H9 (cell line): Measurements from ENCODE around the gene VRK1. TPM values are rescaled to one million over a fixed set of nuclear protein-coding genes. Genes with fewer than 3 reads are reported as not detected.

Source experiments
- DNase-seq: peaks from one replicate; pipeline ENCODE4 v3.0.0-alpha.2; 2017
- H2AFZ ChIP-seq: one replicate; pipeline ENCODE4 v1.6.1; 2013; ENCODE audit warnings: mild to moderate bottlenecking, low read length, control low read depth, moderate library complexity
- H2AK5ac ChIP-seq: 2 replicates; pipeline ENCODE4 v1.6.1; 2013; ENCODE audit warnings: low read length, control low read depth, mixed read lengths; ENCODE audit not compliant: insufficient read length
- H2BK120ac ChIP-seq: one replicate; pipeline ENCODE4 v1.6.1; 2013; ENCODE audit warnings: low read depth, mild to moderate bottlenecking, low read length, control low read depth, inconsistent platforms; ENCODE audit not compliant: poor library complexity, severe bottlenecking
- H2BK12ac ChIP-seq: 2 replicates; pipeline ENCODE4 v1.6.1; 2013; ENCODE audit warnings: low read length, control low read depth, mixed read lengths, low read depth; ENCODE audit not compliant: insufficient read length
- H2BK15ac ChIP-seq: 2 replicates; pipeline ENCODE4 v1.6.1; 2013; ENCODE audit warnings: low read depth, low read length, control low read depth
- H2BK20ac ChIP-seq: one replicate; pipeline ENCODE4 v1.6.1; 2013; ENCODE audit warnings: low read depth, mild to moderate bottlenecking, low read length, control low read depth, inconsistent platforms; ENCODE audit not compliant: poor library complexity, severe bottlenecking
- H2BK5ac ChIP-seq: 2 replicates; pipeline ENCODE4 v1.6.1; 2013; ENCODE audit warnings: low read length, control low read depth, mixed read lengths; ENCODE audit not compliant: insufficient read length
- H3K14ac ChIP-seq: 2 replicates; pipeline ENCODE4 v1.6.1; 2013; ENCODE audit warnings: low read length, control low read depth; ENCODE audit not compliant: insufficient read depth
- H3K18ac ChIP-seq: 2 replicates; pipeline ENCODE4 v1.6.1; 2013; ENCODE audit warnings: low read depth, mild to moderate bottlenecking, mixed read lengths, low read length, control low read depth; ENCODE audit not compliant: insufficient read length
- H3K23ac ChIP-seq: 2 replicates; pipeline ENCODE4 v1.6.1; 2013; ENCODE audit warnings: low read length, control low read depth, mixed read lengths, low read depth; ENCODE audit not compliant: insufficient read length
- H3K23me2 ChIP-seq: 2 replicates; pipeline ENCODE4 v1.6.1; 2013; ENCODE audit warnings: low read depth, mild to moderate bottlenecking, mixed read lengths, low read length, control low read depth; ENCODE audit not compliant: insufficient read length, poor library complexity, severe bottlenecking
- H3K27ac ChIP-seq: 2 replicates; pipeline ENCODE4 v1.5.1; 2013; ENCODE audit warnings: low read length, control low read depth, mixed read lengths, low read depth; ENCODE audit not compliant: insufficient read length
- H3K27me3 ChIP-seq: 2 replicates; pipeline ENCODE4 v1.6.1; 2013; ENCODE audit warnings: low read length, control low read depth, inconsistent platforms; ENCODE audit not compliant: insufficient read depth
- H3K4ac ChIP-seq: 2 replicates; pipeline ENCODE4 v1.6.1; 2013; ENCODE audit warnings: low read depth, mild to moderate bottlenecking, control low read depth, inconsistent platforms, low read length, moderate library complexity
- H3K4me1 ChIP-seq: 2 replicates; pipeline ENCODE4 v1.6.1; 2013; ENCODE audit warnings: low read length, control low read depth, inconsistent platforms; ENCODE audit not compliant: insufficient read depth
- H3K4me2 ChIP-seq: 2 replicates; pipeline ENCODE4 v1.6.1; 2013; ENCODE audit warnings: low read length, control low read depth, mixed read lengths; ENCODE audit not compliant: insufficient read length, insufficient read depth
- H3K56ac ChIP-seq: 2 replicates; pipeline ENCODE4 v1.6.1; 2013; ENCODE audit warnings: low read depth, mild to moderate bottlenecking, mixed read lengths, low read length, control low read depth; ENCODE audit not compliant: insufficient read length
- H3K79me1 ChIP-seq: 2 replicates; pipeline ENCODE4 v1.6.1; 2013; ENCODE audit warnings: low read depth, mild to moderate bottlenecking, moderate library complexity, low read length, control low read depth, inconsistent platforms; ENCODE audit not compliant: insufficient read depth, poor library complexity, severe bottlenecking
- H3K79me2 ChIP-seq: 2 replicates; pipeline ENCODE4 v1.6.1; 2013; ENCODE audit warnings: low read length, control low read depth, inconsistent platforms; ENCODE audit not compliant: insufficient read depth
- H3K9ac ChIP-seq: 2 replicates; pipeline ENCODE4 v1.6.1; 2013; ENCODE audit warnings: low read length, control low read depth, mixed read lengths; ENCODE audit not compliant: insufficient read length; ENCODE audit errors: extremely low read depth
- H3K9me3 ChIP-seq: one replicate; pipeline ENCODE4 v1.6.1; 2013; ENCODE audit warnings: low read depth, low read length, inconsistent platforms; ENCODE audit not compliant: control insufficient read depth
- H3T11ph ChIP-seq: one replicate; pipeline ENCODE4 v1.6.1; 2013; ENCODE audit warnings: mild to moderate bottlenecking, low read length, control low read depth, inconsistent platforms
- H4K20me1 ChIP-seq: one replicate; pipeline ENCODE4 v1.6.1; 2013; ENCODE audit not compliant: control insufficient read depth, insufficient read length, insufficient read depth
- H4K5ac ChIP-seq: 2 replicates; pipeline ENCODE4 v1.6.1; 2013; ENCODE audit warnings: low read depth, mild to moderate bottlenecking, mixed read lengths, low read length, control low read depth; ENCODE audit not compliant: insufficient read length
- H4K8ac ChIP-seq: replicated peaks from 2 replicates; pipeline ENCODE4 v1.6.1; 2013; ENCODE audit warnings: low read length, control low read depth, mixed read lengths, low read depth; ENCODE audit not compliant: insufficient read length
- H4K91ac ChIP-seq: 2 replicates; pipeline ENCODE4 v1.6.1; 2013; ENCODE audit warnings: low read depth, mild to moderate bottlenecking, moderate library complexity, mixed read lengths, low read length, control low read depth; ENCODE audit not compliant: insufficient read length
- H3K27ac Mint-ChIP-seq, 3 experiments: 2 replicates in 2 of 3; 3 replicates in 1 of 3; pipeline ENCODE4 v1.8.0; 2020 to 2021; ENCODE audit warnings: mixed read lengths in 3 of 3, mild to moderate bottlenecking in 1 of 3, moderate library complexity in 1 of 3
- H3K27me3 Mint-ChIP-seq: 2 replicates; pipeline ENCODE4 v1.8.0; 2021; ENCODE audit warnings: low read depth, mild to moderate bottlenecking, moderate library complexity, mixed read lengths
- H3K36me3 Mint-ChIP-seq, 3 experiments: 2 replicates in 2 of 3; 3 replicates in 1 of 3; pipeline ENCODE4 v1.8.0; 2020 to 2021; ENCODE audit warnings: low read depth in 3 of 3, mixed read lengths in 3 of 3; ENCODE audit not compliant: insufficient read depth in 1 of 3
- H3K4me1 Mint-ChIP-seq, 2 experiments: 2 replicates each; pipeline ENCODE4 v1.8.0; 2020; ENCODE audit warnings: mixed read lengths in 2 of 2
- H3K4me3 Mint-ChIP-seq, 2 experiments: 2 replicates in 1 of 2; 3 replicates in 1 of 2; pipeline ENCODE4 v1.8.0; 2020 to 2021; ENCODE audit warnings: mild to moderate bottlenecking in 2 of 2, mixed read lengths in 2 of 2, moderate library complexity in 1 of 2
- H3K9me3 Mint-ChIP-seq, 2 experiments: 2 replicates in 1 of 2; 3 replicates in 1 of 2; pipeline ENCODE4 v1.8.0; 2020; ENCODE audit warnings: mild to moderate bottlenecking in 2 of 2, mixed read lengths in 2 of 2, moderate library complexity in 1 of 2
- WGBS: extraction: QIAGEN DNeasy Blood & Tissue Kit; methylation state at CpG from one replicate; pipeline ENCODE4 v1.1.7; 2013; ENCODE audit warnings: missing lambda C conversion rate, low lambda C conversion rate, mixed read lengths; ENCODE audit not compliant: insufficient read length; ENCODE audit errors: extremely low coverage; 5-methylcytosine and 5-hydroxymethylcytosine counted together
- total RNA-seq: library from RNA; stranded (reverse); gene quantifications from 2 replicates; pipeline ENCODE4 v1.2.1, GENCODE V29; 2021
- TF ChIP-seq, protein P1 (sequence below): fragments of 200-600 bp; sonication (generic); conservative IDR thresholded peaks from 3 replicates; pipeline ENCODE4 v1.8.0; 2021; ENCODE audit warnings: antibody characterized with exemption, mild to moderate bottlenecking

Gene VRK1
- total RNA-seq, 1 experiment from 2014 or later, result 55.7 TPM

- no peaks in the 10 kb centered on the region for H3K36me3 Mint-ChIP-seq
- peaks cover 0 to 4% of the 10 kb centered on the region in 2 experiments; a peak in 1 of 4 replicates for H3K4me1 Mint-ChIP-seq
- H3K4me1 ChIP-seq, result no peaks in the 10 kb centered on the region
- H3K79me2 ChIP-seq, result no peaks in the 10 kb centered on the region
- no peak overlapping the region for H2AK5ac ChIP-seq
- whole genome bisulfite sequencing, result no CpG with 5 or more reads among the region's 6 CpGs
- DNase-seq, result no peak
- H3K23ac ChIP-seq, result no peak overlapping the region
- no peaks in the 10 kb centered on the region for H3K79me1 ChIP-seq
- no peaks in the 10 kb centered on the region for H3K23me2 ChIP-seq
- H3K18ac ChIP-seq, result no peak overlapping the region
- no peaks in the 10 kb centered on the region for H3K9me3 ChIP-seq
- peaks cover 0 to 6% of the 10 kb centered on the region in 2 experiments; a peak in 1 of 5 replicates for H3K9me3 Mint-ChIP-seq
- H3K4me2 ChIP-seq, result no peak overlapping the region
- no peaks in the 10 kb centered on the region for H4K20me1 ChIP-seq
- no peak overlapping the region for H2BK120ac ChIP-seq
- no peak overlapping the region for H2BK15ac ChIP-seq
- peaks cover 21% of the 10 kb centered on the region for H3K27me3 Mint-ChIP-seq
- H3K14ac ChIP-seq, result no peak overlapping the region
- TF ChIP-seq, protein P1, sequence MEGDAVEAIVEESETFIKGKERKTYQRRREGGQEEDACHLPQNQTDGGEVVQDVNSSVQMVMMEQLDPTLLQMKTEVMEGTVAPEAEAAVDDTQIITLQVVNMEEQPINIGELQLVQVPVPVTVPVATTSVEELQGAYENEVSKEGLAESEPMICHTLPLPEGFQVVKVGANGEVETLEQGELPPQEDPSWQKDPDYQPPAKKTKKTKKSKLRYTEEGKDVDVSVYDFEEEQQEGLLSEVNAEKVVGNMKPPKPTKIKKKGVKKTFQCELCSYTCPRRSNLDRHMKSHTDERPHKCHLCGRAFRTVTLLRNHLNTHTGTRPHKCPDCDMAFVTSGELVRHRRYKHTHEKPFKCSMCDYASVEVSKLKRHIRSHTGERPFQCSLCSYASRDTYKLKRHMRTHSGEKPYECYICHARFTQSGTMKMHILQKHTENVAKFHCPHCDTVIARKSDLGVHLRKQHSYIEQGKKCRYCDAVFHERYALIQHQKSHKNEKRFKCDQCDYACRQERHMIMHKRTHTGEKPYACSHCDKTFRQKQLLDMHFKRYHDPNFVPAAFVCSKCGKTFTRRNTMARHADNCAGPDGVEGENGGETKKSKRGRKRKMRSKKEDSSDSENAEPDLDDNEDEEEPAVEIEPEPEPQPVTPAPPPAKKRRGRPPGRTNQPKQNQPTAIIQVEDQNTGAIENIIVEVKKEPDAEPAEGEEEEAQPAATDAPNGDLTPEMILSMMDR, result no peak
- H4K91ac ChIP-seq, result no peak overlapping the region
- H2BK5ac ChIP-seq, result no peak overlapping the region
- H3K27ac Mint-ChIP-seq, result no peak overlapping the region
- no peak overlapping the region for H3K4ac ChIP-seq
- H4K5ac ChIP-seq, result no peak overlapping the region
- no peak overlapping the region for H3K56ac ChIP-seq
- no peak overlapping the region for H2BK12ac ChIP-seq
- no peak overlapping the region for H2AFZ ChIP-seq
- no peak overlapping the region for H3K27ac ChIP-seq
- H4K8ac ChIP-seq, result no peak overlapping the region
- H3K9ac ChIP-seq, result no peak overlapping the region
- H3K27me3 ChIP-seq, result no peaks in the 10 kb centered on the region
- H2BK20ac ChIP-seq, result no peak overlapping the region
- no peak overlapping the region for H3K4me3 Mint-ChIP-seq
- no peak overlapping the region for H3T11ph ChIP-seq
Observed at GRCh38 chr14:96748362-96748761, 48.8 kb upstream of the VRK1 start.
